Putamen (tissue), 1 donor: ENCODE results near the gene CLDN14.

ENCODE experiments used
- DNase-seq: peaks from one replicate; pipeline ENCODE4 v3.0.0-alpha.2; 2016; ENCODE audit warnings: low spot score

CLDN14 gene

DNA sequence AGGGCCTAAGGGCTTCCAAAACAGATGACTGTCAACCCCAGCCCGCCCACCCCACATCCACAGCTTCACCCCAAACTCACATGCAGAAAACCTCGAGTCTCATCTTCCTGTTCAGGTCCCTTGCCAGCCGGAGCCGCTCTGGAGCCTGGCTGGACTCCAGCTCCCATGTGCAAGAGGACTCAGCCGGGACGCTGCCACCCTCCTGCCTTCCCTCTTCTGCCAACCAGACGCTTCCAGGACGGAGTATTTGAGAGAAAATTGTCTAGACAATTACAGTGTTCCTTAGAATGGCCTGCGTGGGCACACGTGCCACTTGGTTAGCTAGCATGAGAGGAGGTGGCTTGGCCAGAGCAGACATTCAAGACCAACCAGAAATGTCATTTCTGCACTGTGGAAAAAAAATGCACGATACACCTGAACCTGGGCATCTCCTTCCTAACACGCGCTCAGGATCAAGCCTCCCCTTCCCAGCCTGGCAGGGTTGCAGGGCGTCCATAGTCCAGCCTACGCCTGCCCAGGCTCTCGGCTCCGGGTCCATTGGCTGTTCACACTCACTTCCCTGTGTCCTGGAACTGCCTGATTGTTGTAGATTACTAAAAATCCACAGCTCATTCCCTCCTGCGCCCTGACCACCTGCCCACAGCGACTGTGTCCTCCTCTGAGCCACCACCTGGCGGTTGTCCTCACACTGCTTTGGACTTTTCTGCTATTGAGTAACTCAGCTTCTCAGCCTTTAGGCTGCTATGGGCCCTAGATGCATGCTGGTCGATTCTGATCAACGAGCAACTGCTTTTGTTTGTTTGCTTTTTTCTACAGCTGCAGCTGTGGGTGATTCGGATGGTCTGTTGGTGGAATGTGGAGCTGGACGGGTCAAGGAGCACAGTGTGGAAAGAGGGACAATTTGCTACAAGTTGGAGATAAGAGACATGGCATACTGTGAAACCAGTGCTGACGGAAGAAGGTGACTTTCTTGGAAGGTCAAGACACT lies at the start of gene CLDN14:
Gene CLDN14, minus strand, starts transcription at position 708 of the 988 bp plus-strand sequence. CDS start 18,427 bp downstream, outside the sequence.
- DNase-seq: no peak

DNA sequence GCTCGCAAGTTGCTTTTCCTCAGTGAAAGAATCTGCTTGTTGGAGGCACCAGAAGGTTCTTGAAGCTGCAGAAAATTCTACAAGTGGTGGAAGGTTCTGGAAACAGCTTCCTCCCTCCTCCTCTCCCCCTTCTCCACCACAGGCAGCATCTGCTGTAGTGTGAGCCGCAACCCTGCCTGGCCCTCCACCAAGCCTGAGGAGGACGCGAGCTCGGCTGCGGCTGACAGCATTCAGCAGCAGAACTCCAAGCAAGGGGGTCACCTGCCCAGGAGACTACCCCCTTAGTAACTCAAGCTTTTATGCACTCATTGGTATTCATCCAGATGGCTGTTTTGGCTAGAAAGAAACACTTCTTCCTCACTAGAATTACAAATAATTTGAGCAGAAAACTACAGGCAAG lies 48.8 kb upstream of the CLDN14 start:
- no peak for DNase-seq

DNA sequence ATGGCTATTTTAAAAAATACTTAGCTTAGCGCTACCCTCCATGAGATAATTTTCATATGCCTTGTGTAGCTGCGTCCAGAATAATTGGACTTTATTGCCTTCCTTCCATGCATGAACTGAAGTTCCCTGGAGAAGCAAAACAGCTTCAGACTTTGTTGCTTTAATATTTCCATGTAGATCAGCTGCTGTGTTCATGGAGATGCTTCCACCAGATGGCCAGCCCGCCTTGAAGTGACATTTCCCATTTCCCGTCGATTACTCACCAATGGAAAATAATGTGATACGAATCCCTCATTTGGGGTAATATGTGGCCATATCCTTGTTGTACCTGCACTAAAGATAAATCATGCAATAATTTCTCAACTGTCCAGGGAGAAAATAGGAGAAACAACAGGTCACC lies 47.4 kb upstream of the CLDN14 start:
- DNase-seq: no peak

DNA sequence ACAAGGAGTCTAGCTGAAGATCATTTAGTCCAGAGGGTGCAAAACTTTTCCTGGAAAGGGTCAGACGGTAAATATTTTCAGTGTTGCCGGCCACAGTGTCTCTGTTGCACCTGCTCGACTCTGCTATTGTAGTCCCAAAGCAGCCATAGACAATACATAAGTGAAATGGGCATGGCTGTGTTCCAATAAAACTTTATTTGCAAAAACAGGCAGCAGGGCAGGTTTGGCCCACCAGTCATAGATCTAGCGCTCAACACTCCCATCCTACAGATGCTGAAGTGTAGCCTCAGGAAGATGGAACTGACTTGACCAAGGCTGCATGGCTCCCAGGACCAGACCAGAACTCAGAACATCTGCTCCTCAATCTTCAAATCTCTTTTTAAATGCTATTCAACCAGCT lies 46.2 kb upstream of the CLDN14 start:
- DNase-seq: no peak

GRCh38 chr21:36524477-36524876 lies 44.6 kb upstream of the CLDN14 start:
- DNase-seq: no peak

- no peak for DNase-seq
Measured at GRCh38 chr21:36522219-36522808, 42.4 kb upstream of the CLDN14 start.

GRCh38 chr21:36518883-36519492 lies 39.1 kb upstream of the CLDN14 start:
- DNase-seq: no peak

- DNase-seq: no peak
Measured at GRCh38 chr21:36517366-36518075, 37.6 kb upstream of the CLDN14 start.

DNA sequence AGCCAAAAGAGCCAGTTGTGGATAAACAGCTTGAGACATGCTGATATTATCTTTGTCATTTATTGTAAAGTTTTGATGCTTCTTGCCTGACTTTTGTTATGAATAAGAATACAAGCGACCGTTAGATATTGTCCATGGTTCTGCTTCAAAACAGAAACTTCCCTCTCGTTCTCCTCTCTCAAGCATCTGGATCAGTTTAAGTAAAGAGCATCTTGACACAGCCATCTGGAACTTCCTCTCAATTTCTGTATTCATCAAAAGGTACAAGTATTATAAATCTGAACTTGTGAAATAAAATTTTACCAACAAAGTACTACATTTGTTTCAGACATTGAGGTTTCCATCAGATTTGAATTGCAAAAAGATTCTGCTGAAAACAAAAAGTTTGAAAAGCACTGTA lies 36.4 kb upstream of the CLDN14 start:
- no peak for DNase-seq

DNA sequence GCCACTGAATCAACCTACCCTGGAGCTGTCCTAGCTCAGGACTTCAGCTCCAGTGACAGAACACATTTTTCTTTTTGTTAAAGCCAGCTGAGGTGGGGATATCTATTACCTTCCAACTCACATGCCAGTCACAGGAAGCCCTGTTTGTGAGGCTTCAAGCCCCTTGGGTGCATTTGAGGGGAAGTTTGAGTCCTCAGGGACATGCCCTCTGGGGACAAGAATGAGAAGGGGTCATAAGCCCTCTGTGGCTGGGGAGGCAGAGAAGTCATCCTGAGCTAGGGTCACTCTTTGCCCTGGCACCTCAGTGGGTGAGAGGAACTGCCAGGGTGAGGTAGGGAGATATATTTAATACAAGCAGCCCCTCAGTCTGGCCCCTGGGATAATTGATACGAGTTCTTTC lies 33.5 kb upstream of the CLDN14 start:
- DNase-seq: no peak

DNA sequence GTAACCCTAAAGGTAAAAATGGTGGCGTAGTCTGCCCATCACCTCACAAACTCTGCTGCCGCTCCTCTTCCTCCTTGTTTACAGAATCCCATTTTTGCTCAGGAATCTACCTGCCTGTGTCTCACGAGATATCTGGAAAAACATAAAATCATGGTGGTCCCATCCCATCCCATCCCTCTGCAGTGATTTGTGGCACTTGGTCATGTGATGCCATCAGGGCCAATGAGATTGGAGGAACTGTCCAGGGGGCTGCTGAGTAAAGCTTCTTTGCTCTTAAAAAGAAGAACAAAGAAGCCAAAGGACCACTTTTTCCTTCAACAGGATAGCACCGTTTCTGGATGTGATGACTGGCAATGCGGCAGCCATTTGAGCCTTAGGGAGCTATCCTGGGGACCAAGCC lies 33.0 kb upstream of the CLDN14 start:
- no peak for DNase-seq

DNA sequence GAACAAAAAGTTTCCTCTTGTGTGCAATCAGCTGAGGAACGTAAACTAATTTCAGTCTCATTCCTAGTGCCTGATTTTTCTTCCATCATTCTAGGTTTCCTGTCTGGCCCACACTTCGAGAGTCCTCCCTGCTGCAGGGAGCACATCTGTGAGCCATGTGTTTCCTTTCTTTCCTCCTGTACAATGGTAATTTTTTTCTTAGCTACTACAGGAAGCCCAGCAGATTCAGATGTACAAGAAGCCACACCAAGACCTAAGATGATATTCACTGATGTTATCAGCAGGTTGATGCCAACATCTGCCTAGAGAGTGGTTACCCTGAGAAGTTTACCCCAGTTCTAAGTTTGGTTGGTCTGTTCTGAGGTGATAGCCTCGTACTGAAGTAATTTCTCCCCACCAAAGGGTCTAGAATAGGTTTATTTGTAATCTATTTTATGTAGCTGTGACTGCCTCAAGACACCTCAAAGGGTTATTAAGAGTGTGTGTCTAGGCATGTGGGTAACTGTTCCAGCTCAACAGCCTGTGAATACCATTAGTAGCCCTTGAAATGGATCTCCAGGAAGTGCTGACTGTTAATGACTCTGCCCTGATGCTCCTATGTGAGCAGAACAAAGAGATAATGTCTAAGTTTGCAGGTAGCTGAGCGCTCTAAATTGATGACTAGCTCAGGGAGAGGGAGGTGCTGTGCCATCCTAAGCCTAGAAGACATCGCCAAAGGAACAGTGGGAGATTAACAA lies 31.7 kb upstream of the CLDN14 start:
- DNase-seq: no peak

- no peak for DNase-seq
Measured at GRCh38 chr21:36510911-36511310, 31.0 kb upstream of the CLDN14 start.

- no peak for DNase-seq
Measured at GRCh38 chr21:36509973-36510664, 30.2 kb upstream of the CLDN14 start.

GRCh38 chr21:36508948-36509347 lies 29.0 kb upstream of the CLDN14 start:
- DNase-seq: no peak

- no peak for DNase-seq
Measured at GRCh38 chr21:36507397-36508018, 27.6 kb upstream of the CLDN14 start.

DNA sequence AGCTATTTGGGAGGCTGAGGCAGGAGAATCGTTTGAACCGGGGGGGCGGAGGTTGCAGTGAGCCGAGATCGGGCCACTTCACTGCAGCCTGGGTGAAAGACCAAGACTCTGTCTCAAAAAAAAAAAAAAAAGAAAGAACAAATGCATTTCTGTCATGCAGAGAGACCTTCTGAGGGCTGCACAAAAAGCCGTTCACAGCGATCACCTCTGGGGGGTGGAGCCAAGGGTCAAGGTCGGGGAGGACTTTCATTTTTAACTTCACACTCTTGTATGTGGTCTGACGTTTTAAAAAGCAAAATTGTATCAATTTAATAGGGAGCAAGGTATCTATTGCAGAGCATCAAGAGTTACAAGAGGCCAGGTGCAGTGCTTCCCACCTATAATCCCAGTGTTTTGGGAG lies 26.6 kb upstream of the CLDN14 start:
- DNase-seq: no peak

GRCh38 chr21:36504067-36505058 lies 24.4 kb upstream of the CLDN14 start:
- DNase-seq: peak; percentile 24

- no peak for DNase-seq
Measured at GRCh38 chr21:36502365-36502764, 22.4 kb upstream of the CLDN14 start.
